ENCODE data around the gene CIDEB. TPM values are rescaled to one million over a fixed set of nuclear protein-coding genes. Genes with fewer than 3 reads are reported as not detected.

CIDEB gene
- total RNA-seq, 2 donors from 2014 or later, result 14.5 to 16.8 TPM

DNA sequence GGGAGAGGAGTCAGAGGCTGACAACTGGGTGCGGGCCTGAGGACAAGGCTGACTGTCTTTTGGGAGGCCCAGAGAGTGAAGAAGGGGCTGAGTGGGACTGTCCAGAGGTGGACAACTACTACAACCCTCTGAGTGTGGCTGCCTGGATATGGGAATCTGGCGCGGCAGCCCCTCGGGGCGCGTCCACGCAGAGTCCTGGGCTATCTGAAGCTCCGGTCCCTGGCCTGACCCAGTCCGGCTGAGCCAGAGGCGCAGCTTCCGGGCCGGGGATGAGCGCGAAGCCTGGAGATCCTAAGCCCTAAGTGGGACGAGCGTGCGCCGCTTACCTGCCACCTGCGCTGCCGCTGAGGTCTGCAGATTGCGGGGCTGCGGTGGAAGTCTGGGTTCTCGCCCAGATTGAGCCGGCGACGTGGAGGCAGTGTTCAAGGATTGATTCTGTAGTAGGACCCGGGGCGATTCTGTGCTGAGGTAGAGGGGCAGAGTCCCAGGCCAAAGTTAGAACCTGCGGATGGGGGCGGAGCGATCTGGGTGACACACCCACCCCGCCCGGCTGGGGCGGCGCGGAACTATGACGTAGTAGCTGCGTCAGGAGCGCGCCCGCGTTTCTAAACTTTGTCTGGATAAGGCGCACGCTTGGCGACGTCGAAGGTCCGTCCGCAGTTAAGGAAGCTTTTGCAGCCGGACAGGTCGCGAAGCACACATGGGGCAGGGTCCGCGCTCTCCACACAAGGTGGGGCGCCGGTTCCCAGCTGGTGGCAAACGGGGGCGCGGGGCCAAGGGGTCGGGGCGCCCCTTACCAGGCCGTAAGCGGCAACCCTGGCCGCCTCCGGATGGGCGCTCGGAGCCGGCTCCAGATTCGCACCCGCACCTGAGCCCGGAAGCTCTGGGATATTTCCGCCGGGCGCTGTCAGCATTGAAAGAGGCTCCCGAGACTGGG, 8.3 kb downstream of the CIDEB start, which contains the start of the genes DHRS1 and NOP9:
DHRS1 (minus strand) TSS at position 526 of the 937 bp plus-strand sequence. CDS start 674 bp downstream, outside the sequence.
NOP9 (plus strand) TSS at position 596 of the 937 bp plus-strand sequence; CDS start at position 701, 105 bp downstream.
- peaks cover 30% of the 10 kb centered on the region for H3K4me1 Mint-ChIP-seq
- H3K4me3 Mint-ChIP-seq, result peak within 1 kb of the TSS; percentile 96
- ATAC-seq, result peak; percentile 85
- no peaks in the 10 kb centered on the region for H3K9me3 ChIP-seq (ENCODE audit: control insufficient read depth, low read length, poor library complexity, severe bottlenecking)
- H3K36me3 Mint-ChIP-seq (ENCODE audit: low read depth), result peaks cover 10% of the 10 kb centered on the region
- peak; percentile 83 to 91 (median 85) for DNase-seq
- peak within 1 kb of the TSS; percentile 93 for H3K27ac Mint-ChIP-seq
- no peaks in the 10 kb centered on the region for H3K27me3 Mint-ChIP-seq

DNA sequence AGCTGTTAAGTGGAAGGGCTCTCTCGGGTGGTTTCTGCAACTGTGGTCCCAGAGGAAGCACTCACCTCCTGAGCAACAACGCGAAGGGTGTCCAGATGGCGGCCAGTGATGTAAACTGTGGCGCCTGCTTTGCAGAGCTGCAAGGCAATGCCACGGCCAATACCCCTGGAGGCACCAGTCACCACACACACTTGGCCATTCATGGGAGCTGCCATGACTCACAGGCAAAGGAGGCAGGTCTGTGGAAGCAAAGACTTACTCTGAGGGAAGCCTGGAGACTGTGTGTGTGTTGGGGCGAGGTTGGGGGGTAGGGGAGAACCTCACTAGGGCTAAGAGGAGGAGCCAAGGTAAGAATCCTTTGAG, 8.9 kb downstream of the CIDEB start:
- peak overlapping the region; percentile 93 for H3K27ac Mint-ChIP-seq
- peaks cover 30% of the 10 kb centered on the region for H3K4me1 Mint-ChIP-seq
- H3K4me3 Mint-ChIP-seq, result peak overlapping the region; percentile 96
- ATAC-seq (no peak), DNase-seq (no peak)
- peaks cover 10% of the 10 kb centered on the region for H3K36me3 Mint-ChIP-seq (ENCODE audit: low read depth)
- no peaks in the 10 kb centered on the region for H3K9me3 ChIP-seq (ENCODE audit: control insufficient read depth, low read length, poor library complexity, severe bottlenecking)
- H3K27me3 Mint-ChIP-seq, result no peaks in the 10 kb centered on the region

DNA sequence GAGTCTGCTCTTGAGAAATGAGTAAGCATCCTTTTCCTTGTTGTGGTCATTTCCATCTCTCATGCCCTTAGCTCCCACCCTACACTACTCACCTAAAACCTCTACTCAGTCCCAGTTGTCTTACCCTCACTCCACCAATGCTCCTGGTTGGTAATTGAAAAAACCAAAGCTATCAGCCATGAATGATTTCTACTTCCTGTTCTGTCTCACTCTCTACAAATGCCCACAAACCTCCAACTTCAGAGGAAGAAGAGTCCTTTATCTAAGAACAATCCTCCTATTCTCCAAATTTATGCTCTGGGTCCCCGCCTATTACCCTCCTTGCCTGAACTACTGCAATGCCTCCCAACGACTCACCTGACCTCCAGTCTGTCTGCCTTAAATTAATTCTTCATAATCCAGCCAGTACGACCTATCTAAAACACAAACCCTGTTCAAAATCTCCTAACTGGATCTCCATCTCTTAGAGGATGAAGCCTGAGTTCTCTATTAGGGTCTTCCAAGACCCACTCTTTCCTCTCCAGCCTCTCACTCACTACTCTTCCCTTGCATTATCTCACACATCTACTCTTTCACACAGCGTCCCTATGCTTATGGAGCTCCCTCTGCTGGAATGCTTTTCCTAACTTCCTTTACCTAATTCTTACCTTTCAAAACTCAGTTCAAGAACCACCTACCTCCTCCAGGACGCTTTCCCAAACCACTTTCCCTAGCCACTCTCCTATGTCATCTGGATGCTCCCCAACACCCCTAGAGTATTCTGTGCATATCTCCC, 10.4 kb downstream of the CIDEB start:
- peaks cover 10% of the 10 kb centered on the region for H3K36me3 Mint-ChIP-seq (ENCODE audit: low read depth)
- H3K4me1 Mint-ChIP-seq, result peaks cover 28% of the 10 kb centered on the region
- no peak for ATAC-seq
- H3K27ac Mint-ChIP-seq, result peak overlapping the region; percentile 95
- no peak for DNase-seq
- H3K27me3 Mint-ChIP-seq, result no peaks in the 10 kb centered on the region
- no peaks in the 10 kb centered on the region for H3K9me3 ChIP-seq (ENCODE audit: control insufficient read depth, low read length, poor library complexity, severe bottlenecking)
- H3K4me3 Mint-ChIP-seq, result peak overlapping the region; percentile 15

DNA sequence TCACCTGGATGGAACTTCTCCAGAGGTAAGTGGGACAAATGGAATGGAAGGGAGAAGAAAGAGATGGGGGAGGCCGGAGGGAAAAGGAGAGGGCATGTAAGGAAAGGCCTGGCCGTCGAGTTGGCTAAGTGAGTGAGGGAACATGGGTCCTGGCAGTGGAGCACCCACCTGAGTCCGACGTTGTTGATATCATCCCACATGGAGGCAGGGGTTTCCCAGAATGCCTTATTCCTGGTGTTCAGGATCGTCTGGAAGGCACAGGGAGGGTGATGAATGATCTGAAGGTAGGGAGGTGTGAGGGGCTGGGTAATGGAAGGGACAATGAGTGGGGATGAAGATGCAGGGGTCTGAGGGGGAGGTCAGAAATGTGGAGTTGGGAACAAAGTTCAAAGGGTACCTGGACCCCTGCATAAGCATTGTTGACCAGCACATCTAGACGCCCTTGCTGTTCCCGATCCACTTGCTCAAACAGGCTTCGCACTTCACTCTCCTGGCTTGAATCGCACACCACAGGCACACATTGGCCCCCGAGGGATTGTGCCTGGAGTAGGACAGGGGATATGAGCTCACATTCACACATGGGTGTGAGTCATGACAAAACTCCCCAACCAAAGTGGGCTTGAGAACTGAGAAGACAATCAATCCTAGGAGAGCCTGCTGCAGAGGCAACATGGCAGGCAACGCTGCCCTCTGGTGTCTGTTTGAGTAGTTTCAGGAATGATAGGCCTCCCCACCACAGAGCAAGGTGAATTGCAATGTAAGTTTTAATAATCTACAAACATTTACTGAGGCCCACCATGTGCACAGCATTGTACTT, 11.2 kb downstream of the CIDEB start:
- Mint-ChIP-seq H3K4me1 (peaks cover 30% of the 10 kb centered on the region), H3K36me3 (ENCODE audit: low read depth) (peaks cover 14% of the 10 kb centered on the region), H3K27me3 (no peaks in the 10 kb centered on the region), H3K27ac (peak overlapping the region; percentile 95), H3K4me3 (peak overlapping the region; percentile 28)
- DNase-seq (peak; percentile 35 to 52 (median 51)), ATAC-seq (peak; percentile 77)
- H3K9me3 ChIP-seq (ENCODE audit: control insufficient read depth, low read length, poor library complexity, severe bottlenecking), result no peaks in the 10 kb centered on the region

DNA sequence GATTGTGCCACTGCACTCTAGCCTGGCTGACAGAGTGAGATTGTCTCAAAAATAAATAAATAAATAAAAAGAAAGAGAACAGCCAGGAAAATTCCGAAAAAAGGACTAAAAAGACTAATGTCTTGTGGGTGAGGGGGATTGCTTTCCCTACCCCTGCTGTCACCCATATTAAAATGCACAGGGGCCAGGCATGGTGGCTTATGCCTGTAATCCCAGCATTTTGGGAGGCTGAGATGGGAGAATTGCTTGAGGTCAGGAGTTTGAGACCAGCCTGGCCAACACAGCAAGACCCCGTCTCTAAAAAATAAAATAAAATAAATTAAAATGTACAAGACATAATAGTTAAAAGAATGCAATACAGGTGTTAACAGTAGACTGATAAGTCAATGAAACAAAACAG, 14.3 kb downstream of the CIDEB start:
- no peaks in the 10 kb centered on the region for H3K9me3 ChIP-seq (ENCODE audit: control insufficient read depth, low read length, poor library complexity, severe bottlenecking)
- no peak overlapping the region for H3K27ac Mint-ChIP-seq
- DNase-seq (no peak), ATAC-seq (no peak)
- no peak overlapping the region for H3K4me3 Mint-ChIP-seq
- H3K27me3 Mint-ChIP-seq, result no peaks in the 10 kb centered on the region
- peaks cover 25% of the 10 kb centered on the region for H3K4me1 Mint-ChIP-seq
- peaks cover 14% of the 10 kb centered on the region for H3K36me3 Mint-ChIP-seq (ENCODE audit: low read depth)

DNA sequence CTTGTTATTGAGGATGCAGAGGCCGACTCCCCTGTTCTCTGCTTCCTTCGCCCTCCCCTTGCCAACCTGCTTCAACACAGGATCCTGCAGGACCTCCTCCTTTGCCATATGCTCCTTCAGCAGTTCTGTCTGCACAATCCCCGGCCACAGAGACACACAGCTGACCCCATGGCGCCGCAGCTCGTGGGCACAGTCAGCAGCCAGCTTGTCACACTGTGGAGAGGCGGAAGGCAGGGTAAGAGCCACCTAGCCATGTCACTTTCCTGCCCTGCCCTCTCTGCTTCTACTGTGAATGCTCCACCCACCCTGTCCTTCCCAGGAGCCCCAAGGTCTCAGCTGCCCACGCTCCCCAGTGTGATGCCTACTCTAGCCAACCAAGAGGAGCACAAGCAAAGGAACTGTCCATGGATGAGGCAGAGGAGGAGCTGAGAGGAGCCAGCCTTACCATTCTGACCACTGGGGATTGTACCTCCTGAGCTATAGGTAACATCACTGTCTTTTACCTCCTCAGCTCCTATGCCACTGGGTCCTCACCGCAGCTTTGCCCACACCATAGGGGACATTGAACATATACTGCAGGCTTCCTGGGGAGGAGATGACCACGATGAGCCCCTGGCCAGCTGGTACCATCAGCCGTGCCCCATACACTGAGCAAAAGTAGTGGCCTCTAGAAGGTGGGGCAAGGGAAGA, 15.5 kb downstream of the CIDEB start:
- no peak overlapping the region for H3K4me3 Mint-ChIP-seq
- H3K4me1 Mint-ChIP-seq, result peaks cover 23% of the 10 kb centered on the region
- H3K36me3 Mint-ChIP-seq (ENCODE audit: low read depth), result peaks cover 9% of the 10 kb centered on the region
- H3K27me3 Mint-ChIP-seq, result no peaks in the 10 kb centered on the region
- ATAC-seq, result no peak
- H3K9me3 ChIP-seq (ENCODE audit: control insufficient read depth, low read length, poor library complexity, severe bottlenecking), result no peaks in the 10 kb centered on the region
- no peak overlapping the region for H3K27ac Mint-ChIP-seq
- no peak for DNase-seq

DNA sequence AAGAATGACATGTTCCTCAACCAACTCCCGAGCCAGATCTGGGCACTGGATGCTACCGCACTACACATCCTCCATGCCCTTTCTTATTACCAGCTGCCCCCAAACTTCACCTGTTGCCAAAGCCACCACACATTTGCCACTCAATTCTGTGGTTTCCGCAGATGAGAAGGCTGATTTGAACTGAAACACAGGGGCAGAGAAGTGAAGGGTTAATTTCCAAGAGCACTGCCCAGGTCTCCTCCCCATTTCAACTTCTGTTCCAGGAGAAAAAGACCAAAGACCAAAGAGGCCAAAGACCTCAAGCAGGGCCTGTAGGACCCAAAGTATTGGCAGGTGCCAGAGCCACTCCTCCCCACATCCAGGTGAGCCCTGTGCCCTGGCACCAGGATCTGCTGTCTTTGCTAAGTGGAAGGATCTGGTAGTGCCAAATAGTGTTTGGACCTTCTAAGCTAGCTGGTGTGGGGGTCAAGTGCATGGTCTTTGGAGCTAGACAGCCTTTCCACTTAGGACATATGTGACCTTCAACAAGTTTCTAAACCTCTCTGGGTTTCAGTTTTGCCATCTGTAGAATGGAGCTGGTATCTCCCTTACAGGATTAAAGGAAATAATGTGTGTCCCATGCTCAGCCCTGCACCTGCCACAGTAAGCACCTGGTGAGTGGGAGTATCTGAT, 16.2 kb downstream of the CIDEB start:
- H3K36me3 Mint-ChIP-seq (ENCODE audit: low read depth), result peaks cover 6% of the 10 kb centered on the region

DNA sequence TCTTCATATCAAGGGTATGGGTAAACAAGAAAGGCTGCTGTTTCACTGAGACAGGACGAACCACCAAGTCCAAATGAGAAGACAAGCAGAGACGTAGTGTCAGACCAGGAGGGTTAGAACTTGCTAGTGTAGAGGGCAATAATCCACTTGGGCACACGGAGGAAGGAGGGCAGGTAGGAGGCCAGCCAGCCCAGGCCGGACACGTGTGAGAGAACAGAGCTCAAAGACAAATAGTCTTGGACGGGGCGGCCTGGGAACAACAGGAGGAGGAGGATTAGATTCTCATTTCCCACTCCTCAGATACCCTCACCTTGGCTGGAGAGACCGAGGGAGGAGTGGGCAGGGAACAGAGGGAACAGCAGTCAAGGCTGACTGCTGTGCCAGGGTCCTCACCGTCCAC, 17.0 kb downstream of the CIDEB start:
- no peaks in the 10 kb centered on the region for H3K27me3 Mint-ChIP-seq
- peaks cover 4% of the 10 kb centered on the region for H3K36me3 Mint-ChIP-seq (ENCODE audit: low read depth)
- DNase-seq, result no peak
- H3K9me3 ChIP-seq (ENCODE audit: control insufficient read depth, low read length, poor library complexity, severe bottlenecking), result no peaks in the 10 kb centered on the region
- no peak for ATAC-seq
- H3K4me3 Mint-ChIP-seq, result no peak overlapping the region
- H3K4me1 Mint-ChIP-seq, result peaks cover 11% of the 10 kb centered on the region
- peak overlapping the region; percentile 63 for H3K27ac Mint-ChIP-seq

More for the DNA sequence above, 16.2 kb downstream of the CIDEB start:
- DNase-seq (no peak), ATAC-seq (no peak)
- Mint-ChIP-seq H3K4me1 (peaks cover 16% of the 10 kb centered on the region), H3K27me3 (no peaks in the 10 kb centered on the region), H3K4me3 (no peak overlapping the region), H3K27ac (peak overlapping the region; percentile 63)
- no peaks in the 10 kb centered on the region for H3K9me3 ChIP-seq (ENCODE audit: control insufficient read depth, low read length, poor library complexity, severe bottlenecking)

DNA sequence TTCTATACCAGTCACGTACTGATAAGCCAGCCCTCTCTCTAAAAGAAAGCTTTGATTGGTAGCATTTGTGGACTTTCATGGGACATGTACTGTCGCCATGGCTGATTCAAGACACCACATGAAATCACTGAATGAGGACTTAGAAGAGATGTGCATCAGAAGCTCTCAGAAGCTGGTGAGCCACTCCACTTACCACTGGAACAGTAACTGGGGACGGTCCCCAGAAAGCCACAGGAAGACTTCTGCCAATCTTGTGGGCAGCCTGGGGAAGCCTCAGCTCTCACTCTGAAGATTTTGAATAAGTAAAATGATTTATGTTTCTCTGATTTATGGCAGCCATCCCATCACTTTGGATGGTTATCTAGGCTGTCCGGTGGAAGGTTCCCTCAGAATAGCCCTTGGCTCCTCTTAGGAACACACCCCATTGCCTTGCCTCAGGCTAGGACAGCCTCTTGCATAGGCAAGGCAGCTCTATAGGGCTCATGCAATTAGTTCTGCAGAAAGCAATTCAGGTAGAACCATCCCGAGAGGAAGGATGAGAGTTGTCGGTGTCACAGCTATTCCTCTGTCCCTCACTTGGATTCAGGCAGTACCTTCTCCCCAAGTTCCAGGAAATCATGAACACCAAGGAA, 18.0 kb downstream of the CIDEB start:
- DNase-seq (no peak), ATAC-seq (peak; percentile 95)
- no peak overlapping the region for H3K4me3 Mint-ChIP-seq
- H3K27me3 Mint-ChIP-seq, result no peaks in the 10 kb centered on the region
- H3K9me3 ChIP-seq (ENCODE audit: control insufficient read depth, low read length, poor library complexity, severe bottlenecking), result no peaks in the 10 kb centered on the region
- peaks cover 4% of the 10 kb centered on the region for H3K36me3 Mint-ChIP-seq (ENCODE audit: low read depth)
- peaks cover 11% of the 10 kb centered on the region for H3K4me1 Mint-ChIP-seq
- H3K27ac Mint-ChIP-seq, result peak overlapping the region; percentile 63

DNA sequence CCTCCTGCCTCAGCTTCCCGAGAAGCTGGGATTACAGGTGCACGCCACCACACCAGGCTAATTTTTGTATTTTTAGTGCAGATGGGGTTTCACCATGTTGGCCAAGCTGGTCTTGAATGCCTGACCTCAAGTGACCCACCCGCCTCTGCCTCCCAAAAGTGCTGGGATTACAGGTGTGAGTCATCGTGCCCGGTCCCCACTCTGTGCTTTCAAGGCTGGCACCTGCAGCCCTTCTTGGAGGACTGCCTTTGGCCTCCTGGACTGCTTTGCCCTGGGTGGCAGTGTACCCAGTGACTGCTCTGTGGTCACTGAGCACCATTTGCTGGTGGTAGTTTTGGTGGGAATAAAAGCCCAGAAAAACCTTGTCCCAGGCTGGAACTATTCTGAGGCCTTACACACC, 20.8 kb downstream of the CIDEB start:
- ATAC-seq (no peak), DNase-seq (no peak)
- H3K27ac Mint-ChIP-seq, result no peak overlapping the region
- H3K9me3 ChIP-seq (ENCODE audit: control insufficient read depth, low read length, poor library complexity, severe bottlenecking), result no peaks in the 10 kb centered on the region
- peaks cover 12% of the 10 kb centered on the region for H3K4me1 Mint-ChIP-seq
- H3K36me3 Mint-ChIP-seq (ENCODE audit: low read depth), result peaks cover under 1% of the 10 kb centered on the region
- no peaks in the 10 kb centered on the region for H3K27me3 Mint-ChIP-seq
- no peak overlapping the region for H3K4me3 Mint-ChIP-seq

DNA sequence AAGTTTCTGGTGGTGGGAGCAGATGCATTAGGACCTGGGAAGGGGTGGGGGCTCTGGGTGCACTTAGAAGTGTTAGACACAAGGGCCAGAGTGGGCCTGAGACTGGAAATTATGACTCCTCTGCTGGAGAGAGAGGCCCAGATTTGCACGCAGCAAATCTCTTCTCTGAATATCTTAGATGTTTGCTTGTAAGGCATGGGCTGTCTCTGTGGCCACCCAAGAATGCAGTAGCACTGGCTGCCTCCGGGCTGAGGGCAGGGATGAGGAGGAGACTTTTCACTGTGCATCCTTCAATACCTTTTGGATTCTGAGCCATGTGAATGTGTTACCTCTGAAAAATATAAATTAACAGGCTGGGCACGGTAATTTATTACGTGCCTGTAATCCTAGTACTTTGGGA, 22.4 kb downstream of the CIDEB start:
- no peak for DNase-seq
- Mint-ChIP-seq H3K36me3 (ENCODE audit: low read depth) (no peaks in the 10 kb centered on the region), H3K4me1 (peaks cover 14% of the 10 kb centered on the region), H3K27ac (no peak overlapping the region), H3K27me3 (no peaks in the 10 kb centered on the region), H3K4me3 (no peak overlapping the region)
- no peak for ATAC-seq
- H3K9me3 ChIP-seq (ENCODE audit: control insufficient read depth, low read length, poor library complexity, severe bottlenecking), result no peaks in the 10 kb centered on the region

All from T-helper 17 cell (primary cell).